Measurements from ENCODE around the gene ANKH.

Gene ANKH

DNA sequence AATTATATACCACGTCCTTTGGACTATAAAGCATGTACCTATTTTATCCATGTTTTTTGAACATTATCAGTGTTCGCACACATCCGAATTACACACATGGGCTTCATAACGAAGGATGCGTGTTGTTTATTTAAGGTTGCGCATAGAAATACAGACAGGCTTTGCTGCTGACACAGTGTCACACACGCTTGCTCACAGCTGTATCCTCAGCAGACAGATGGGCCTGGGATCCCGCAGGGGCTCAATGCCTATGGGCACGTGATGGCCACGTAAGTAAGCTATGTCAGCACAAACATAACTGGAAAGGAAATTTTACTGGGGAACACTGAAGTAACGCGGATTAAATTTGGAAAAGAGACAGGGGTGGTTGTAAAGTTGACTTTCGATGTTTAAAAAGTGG, 130.4 kb downstream of the ANKH start:
- DNase-seq (ENCODE audit: low read depth in 1 of 2, low spot score in 1 of 2): no peak

DNA sequence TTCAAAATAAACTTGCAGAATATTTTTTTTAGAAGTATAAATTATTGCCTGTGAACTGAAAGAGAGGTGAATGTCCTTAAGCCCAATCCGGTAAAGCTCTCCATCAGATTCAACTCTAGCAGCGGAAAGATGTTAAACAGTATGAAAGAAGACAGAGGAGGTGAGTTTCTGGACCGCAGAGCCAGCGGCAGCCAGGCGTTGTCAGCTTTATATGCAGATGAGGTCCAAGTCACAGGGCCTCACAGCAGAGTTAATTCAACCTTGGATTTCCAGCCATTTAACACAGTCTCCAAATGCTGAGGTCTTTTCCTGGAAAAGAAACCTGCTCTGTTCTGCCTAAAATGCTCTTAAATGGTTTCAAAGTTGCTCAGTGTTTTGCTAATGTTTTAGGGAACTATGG, 131.6 kb downstream of the ANKH start:
- DNase-seq (ENCODE audit: low read depth in 1 of 2, low spot score in 1 of 2): no peak

DNA sequence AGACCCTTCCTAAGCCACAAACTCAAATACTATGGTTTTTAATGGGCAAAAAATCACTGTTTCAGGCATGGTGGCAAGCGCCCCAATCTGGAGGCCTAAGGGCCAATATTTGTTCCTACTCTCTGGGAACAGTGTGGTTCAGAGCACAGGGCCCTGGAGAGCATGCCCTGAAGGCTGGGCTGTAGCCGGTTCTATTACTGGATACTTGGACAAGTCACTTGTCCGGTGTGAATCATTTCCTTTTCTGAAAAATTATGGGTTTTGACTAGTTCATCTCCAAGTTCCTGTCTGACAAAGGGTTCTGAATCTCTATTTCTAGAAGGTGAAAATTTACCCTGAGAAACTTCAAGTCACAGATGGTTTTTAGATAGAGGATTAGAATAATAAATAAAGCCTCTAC, 132.0 kb downstream of the ANKH start:
- DNase-seq (ENCODE audit: low read depth in 1 of 2, low spot score in 1 of 2): no peak

DNA sequence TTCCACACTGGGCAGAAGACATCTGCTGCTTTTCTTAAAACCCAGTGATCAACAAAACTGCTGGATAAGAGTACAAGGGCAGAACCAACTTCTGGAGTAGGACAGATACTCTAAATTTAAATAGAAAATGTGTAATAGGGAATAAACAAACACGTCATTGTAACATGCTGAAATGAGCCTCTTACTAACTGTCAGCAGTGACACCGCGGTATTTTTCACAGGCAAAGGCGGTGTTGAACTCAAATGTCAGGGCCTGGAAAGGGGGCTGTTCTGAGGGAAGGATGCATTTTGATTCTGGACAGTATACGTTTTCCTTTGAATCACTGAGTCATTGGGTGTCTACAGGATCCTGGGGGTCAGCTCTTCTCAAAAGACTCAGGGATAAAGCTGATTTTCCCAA, 133.5 kb downstream of the ANKH start:
- DNase-seq (ENCODE audit: low read depth in 1 of 2, low spot score in 1 of 2): no peak

DNA sequence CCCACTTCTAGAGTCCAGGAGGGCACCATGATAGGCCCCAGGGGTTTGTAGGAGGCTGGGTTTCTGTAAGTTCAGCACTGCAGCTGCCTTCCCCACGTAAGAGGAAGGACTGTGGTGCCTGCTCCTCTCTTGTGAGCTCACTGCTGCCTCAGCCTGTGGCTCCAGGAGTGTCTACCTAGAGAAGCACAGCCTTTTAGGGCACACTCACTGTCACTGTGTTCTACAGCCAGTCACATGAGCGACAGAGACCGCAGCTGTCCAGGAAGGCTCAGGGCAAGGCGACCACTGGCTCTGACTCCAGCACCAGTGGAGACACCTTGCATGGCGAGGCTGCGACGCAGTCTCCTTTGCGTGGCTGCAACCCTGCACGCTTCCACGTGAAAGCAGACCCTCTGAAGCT, 134.3 kb downstream of the ANKH start:
- no peak for DNase-seq (ENCODE audit: low read depth in 1 of 2, low spot score in 1 of 2)

DNA sequence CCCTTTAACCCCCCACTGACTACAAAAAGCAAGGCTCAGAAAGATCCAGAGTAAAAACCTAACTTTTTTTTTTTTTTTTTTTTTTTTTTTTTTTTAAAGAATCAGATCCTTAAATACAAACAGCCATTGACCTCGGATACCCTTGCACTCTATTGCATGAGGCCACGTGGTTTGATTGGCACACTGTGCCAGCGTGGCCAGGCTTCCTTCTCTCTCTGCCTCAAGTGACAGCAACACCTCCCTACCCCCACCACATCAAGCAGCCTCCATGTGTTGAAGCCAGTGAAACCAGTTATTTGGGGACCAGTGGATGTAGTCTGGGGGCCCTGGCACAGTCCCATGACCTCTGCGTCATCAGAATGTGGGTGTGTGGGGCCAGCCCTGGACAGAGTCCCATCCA, 135.6 kb downstream of the ANKH start:
- DNase-seq (ENCODE audit: low read depth in 1 of 2, low spot score in 1 of 2): no peak

DNA sequence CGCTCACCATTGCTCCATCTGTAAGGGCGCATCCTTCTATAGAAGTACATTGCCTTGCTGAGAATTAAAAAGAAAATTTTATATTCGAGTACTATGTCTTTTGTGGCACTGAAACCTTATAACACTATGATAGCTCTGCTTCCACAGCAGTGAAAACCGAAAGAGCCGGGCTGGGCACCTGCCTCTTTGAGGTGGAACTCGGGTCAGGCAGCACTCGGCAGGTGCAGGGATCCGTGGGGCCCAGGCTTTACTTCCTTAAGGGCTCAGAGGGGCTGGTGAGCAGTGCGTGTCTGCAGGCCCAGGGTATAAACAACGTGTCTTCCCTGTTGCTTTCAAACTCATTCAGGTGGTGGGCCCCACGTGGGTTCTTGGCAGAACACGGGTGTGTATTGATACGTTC, 137.2 kb downstream of the ANKH start:
- DNase-seq (ENCODE audit: low read depth in 1 of 2, low spot score in 1 of 2): no peak

DNA sequence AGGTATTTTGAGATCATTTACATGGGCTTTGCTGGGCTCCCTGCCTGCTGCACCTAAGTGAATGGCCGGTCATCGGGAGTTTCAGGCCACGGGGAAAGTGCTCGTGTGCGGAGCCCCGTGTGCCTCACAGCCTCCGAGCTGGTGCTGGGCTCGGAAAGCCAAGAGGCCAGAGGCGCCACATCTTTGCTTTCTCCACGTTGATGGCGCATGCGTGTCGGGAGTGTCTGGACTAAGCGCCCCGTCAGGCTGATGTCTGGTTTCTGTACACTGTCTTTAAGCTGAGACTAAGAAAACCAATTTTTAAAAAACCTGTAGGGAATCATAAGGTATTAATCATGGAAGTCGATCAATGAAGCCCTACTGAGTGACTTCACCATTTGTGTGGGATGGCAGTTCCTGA, 137.9 kb downstream of the ANKH start:
- DNase-seq (ENCODE audit: low read depth in 1 of 2, low spot score in 1 of 2): no peak

DNA sequence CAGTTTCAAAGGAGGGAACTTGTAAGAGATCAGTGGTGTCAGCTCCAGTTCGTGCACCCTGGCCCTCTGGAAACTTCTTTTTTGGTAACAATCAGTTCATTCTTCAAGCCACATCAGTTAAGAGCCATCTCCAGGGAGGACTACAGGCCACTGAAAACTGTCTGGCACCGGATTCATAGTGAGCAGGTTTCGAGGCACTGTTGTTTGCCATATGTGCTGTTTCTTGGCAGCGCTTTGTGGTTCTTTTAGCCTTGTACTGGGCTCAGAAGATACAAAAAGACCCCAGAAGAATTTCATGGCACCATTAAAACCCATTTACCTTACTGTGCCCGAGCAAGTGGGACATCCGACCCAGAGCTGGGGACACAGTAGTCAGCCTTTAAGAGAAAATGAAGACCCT, 138.6 kb downstream of the ANKH start:
- DNase-seq (ENCODE audit: low read depth in 1 of 2, low spot score in 1 of 2): no peak

DNA sequence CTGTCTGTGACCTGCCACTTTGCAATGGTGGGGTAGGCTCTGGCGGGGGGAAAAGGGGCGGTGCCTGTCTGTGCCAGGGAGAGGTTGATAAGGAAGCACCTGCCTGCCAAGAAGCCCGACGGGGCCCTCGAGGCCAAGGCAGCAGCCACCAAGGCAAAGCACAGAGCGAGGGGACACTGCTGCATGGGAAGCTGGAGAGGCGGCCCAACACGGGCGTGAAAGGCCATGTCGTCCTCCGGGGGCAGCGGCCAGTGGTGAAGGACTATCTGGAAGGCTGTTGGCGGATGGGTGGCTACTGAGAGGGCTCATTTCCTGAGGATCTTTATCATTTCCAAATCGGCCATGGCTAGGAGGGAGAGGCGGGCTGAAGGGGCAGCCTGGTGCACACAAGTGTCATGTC, 140.7 kb downstream of the ANKH start:
- DNase-seq (ENCODE audit: low read depth in 1 of 2, low spot score in 1 of 2): no peak

DNA sequence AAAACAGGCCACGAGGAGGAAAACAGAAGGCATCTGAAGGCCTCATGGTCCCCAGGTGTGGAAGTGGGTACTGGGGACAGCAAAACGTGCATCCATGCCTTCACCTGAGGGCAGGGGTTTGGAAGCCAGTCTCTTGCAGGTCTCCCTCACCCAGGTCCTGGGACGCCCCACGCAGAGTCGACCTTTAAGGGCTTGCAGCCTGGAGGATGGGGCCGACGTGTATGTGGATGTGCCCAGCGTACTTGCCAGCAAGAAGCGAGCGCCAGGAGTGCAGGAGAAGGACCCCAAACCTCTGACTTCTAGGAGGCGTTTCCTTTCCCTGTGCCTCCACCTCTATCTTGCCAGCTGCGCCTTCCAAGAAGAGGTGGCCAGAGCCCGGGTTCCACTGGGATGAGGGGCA, 141.1 kb downstream of the ANKH start:
- DNase-seq (ENCODE audit: low read depth in 1 of 2, low spot score in 1 of 2): no peak

DNA sequence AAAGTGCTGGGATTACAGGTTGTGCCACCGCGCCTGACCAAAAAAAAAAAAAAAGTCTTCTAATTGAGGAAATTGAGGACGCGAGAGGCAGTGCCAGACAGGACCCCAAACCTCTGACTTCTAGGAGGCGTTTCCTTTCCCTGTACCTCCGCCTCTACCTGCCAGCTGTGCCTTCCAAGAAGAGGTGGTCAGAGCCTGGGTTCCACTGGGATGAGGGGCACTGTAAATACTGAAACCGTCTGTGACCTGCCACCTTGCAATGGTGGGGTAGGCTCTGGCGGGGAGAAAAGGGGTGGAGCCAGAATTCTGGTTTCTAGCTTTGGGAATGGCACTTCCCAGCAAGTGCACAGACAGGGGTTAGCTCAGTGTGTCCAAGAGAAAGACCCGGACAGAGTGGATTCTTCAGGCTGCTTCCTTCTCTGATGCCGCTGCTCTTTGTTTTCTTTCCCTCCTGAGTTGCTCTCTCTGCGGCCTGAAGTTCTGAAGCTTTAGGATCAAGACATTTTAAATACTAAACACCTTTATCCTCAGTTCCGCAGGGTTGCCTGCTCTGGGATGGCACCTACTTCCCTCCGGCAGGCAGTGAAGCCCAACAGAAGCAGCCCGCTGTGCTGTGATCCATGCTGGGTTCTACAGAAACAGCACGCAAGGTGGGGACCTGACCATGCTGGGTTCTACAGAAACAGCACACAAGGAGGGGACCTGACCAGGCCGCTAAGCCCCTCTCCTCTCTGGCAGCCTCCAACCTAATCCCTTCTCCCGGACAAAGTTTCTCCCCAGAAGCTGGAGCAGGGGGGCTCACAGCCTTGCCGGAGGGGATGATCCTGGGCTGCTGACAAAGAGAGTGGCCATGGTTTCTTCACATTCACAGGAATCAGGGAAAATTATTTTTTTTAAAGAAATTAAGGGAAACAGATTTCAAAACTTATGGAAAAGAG, 141.9 kb downstream of the ANKH start:
- no peak for DNase-seq (ENCODE audit: low read depth in 1 of 2, low spot score in 1 of 2)

DNA sequence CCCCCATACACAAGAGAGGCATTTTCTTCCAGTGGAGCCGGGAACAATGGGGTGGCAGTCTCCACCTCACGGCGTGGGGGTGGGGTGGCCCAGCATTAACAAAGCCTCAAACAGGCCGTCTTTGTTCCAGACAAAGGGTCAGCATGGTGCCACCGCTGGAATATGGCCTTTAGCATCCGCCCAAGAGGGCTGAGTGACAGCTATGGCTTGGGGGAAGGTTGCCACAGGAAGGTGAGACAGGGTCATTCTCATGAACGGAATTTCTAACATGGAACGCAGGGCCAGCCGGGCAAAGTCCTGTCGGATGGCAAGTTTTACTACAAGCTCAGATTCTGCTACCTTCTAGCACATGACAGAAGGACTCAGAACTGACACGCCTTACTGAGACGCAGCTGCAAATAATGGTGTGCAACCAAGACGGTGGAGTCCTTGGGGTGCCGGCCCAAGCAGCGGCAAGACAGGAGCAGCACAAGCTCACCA, 143.1 kb downstream of the ANKH start:
- no peak for DNase-seq (ENCODE audit: low read depth in 1 of 2, low spot score in 1 of 2)

DNA sequence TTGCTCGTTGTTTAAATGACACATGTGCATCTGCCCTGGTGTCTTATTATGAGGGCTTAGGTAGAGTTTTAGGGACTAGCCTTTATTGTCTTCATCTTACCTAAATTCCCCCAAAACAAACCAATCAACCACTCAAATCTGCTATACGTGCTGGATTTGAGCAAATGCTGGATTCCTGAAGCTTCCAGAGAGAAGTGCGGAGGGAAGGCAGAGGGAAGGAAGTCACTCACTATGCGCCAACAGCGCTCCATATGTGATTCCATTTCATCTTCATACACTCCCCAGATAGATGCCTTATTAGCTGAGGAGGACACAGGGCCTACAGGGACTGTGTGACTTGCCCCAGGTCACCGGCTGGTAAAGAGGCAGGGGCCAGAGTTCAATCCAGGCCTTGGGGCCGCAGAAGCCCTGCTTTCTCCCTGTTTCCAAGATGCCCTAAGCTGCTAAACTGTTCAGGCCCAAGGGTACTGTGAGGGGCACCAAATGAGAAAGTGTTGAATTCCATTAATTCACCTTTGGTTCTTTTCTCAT, 143.6 kb downstream of the ANKH start:
- no peak for DNase-seq (ENCODE audit: low read depth in 1 of 2, low spot score in 1 of 2)

DNA sequence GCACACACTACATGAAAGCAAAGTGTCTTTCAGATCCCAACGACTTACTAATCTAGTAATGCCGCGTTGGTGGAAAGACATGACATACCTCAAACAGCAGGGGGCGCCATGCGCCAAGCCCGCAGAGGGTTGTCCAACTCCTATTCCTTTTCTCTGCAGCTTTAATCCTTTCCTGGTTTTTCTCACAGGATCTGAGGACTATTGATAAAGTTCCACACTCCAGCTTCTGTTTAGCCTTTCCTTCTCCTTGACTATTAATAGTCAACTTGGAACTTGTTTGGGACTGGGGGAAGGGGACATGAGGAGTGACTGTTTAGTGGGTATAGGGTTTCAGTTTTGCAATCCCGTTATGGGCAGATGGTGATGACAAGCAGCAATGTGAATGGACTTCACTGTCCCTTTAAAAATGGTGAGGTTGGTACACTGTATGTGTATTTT, 144.1 kb downstream of the ANKH start:
- DNase-seq (ENCODE audit: low read depth in 1 of 2, low spot score in 1 of 2): peak; percentile 51 to 65

DNA sequence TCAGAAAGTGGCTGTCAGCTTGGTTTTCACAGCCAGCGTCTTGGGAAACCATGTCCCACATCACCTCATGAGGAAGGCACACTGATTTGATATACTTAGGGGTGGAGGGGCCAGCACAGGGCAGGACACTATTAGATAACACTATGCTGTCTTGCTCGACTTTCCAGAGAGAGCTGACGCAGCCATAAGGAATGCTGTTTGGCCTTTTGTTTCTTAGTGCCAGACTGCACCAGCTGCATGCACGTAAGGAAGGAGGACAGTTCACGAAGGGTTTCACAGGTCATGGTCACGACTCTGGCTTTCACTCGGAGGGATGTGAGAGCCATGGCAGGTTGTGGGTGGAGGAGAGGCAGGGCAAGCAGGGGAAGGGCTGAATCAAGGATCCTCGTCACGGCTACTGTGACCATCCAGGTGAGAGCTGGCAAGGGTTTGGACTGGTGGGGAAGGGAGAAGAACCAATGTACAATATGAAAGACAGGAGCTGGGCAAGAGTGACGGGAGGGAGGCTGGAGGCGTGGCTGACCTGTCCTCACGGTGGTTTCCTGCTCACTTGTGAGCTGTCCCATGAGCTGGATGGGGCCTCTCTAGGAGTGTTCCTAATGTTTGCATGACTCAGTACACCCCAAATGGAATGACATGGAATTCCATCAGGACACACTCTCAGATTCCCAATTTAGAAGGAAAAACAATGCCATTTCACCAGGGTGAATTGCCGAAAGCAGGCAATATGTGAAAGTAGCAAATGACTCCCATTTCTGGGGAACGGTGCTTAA, 145.3 kb downstream of the ANKH start:
- no peak for DNase-seq (ENCODE audit: low read depth in 1 of 2, low spot score in 1 of 2)

DNA sequence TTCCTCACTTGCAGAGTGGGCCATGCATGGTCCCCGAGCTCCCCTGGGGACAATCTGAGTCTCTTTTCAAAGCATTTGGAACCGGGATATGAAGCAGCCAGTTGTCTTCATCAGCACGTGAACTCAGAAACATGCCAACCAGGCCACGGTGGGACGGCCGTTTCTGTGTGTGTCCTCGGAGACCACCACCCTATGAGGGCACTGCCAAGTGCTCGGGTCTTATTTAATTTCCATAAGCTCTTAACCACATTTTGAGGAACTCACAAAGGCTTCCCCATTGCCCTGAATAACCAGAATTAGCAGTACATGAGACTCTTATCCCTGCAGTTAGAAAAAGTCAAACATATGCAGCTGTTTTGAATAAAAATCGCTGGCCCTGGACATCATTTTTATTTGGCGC, 146.9 kb downstream of the ANKH start:
- DNase-seq (ENCODE audit: low read depth in 1 of 2, low spot score in 1 of 2): no peak

DNA sequence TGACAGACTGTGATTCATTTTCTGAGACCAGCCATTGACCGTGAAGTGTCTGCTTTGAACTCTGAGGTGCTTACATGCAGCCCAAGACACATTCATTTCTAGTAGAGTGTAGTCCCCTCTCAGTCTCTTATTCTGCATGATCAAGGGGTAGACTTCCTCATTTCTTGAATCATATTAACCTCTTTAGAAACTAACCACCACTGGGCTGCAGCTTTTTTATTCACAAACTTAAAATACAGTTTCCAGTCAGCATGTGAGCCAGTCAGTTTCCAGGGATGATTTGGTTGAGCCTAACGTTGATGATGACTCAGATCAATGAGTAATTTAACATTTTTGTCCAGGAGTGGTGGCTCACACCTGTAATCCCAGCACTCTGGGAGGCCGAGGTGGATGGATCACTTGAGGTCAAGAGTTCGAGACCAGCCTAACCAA, 147.9 kb downstream of the ANKH start:
- DNase-seq (ENCODE audit: low read depth in 1 of 2, low spot score in 1 of 2): no peak

DNA sequence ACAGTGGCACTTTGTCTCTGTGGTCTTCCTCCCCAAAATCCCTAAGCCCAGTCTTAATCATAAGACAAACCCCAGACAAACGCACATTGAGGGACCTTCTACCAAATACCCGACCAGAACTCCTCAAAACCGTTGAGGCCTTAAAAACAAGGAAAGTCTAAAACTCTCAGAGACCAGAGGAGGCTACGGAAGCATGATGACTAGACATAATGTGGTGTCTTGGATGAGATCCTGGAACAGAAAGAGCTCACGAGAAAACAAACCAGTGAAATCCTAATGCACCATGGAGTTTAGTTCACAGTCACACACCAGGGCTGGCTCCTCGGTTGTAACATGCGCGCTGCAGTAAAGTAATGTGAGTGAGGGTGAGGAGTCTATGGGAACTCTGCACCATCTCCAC, 148.7 kb downstream of the ANKH start:
- DNase-seq (ENCODE audit: low read depth in 1 of 2, low spot score in 1 of 2): no peak

DNA sequence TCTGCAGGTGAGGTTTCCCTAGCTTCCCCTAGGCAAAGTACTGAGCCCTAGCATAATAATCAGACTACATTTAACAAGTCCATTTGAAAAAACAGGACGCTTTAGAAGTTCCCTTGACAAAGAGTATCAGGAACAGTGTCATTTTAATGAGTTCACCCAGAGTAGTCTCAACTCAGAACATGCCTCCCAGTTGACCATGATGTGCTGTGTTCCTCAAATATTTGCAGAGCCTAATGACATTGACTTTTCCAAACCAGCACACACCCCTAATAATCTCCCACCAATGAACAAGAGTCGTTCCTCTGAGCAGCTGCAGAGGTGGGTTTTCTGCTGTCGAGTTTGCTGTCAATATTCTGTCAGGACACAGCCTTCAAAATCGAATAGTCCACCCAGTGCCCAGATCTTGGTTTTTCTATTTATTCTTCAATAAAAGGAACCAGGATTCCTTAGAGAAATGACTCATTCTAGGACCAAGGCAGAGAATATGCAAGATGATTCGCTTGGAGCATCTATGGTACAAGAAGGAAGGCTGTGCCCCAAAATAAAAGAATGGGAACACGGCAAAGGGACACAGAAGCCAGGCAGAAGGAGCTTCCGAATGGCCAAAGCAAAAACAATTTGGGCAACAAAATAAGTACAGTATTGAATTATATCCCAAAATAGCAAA, 149.5 kb downstream of the ANKH start:
- DNase-seq (ENCODE audit: low read depth in 1 of 2, low spot score in 1 of 2): no peak

DNA sequence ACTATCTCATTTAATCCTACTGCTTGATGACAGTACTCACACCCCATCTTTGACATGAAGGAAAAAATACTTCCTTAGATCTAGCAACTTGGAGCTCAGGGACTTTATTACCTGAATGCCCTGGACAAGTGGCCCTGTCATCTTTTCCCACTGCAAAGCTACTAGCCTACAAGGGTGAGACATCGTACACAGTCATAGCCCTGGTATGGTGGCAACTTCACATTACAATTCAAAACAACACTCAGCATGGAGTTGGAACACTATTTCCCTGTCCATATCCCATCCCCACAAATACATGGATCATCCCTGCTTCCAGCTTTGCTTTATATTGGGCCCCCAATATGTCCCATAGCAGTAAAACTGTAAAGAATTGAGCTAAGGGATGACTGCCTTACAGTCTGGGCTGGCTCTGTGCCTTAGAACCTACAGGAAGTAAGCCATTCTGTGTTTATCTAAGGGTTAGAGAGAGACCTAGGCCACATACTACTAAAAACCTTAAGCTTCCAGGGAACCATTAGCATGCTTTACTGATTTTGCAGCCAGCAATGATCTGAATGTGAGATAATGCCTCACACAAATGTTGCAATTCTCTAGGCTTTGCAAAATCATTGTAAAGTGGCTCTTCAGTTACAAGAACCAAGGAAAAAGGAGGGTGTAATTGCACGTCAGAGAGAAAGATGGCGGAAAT, 151.2 kb downstream of the ANKH start:
- DNase-seq (ENCODE audit: low read depth in 1 of 2, low spot score in 1 of 2): no peak
